ENCODE results near the gene ACLY.
"Not testable (repeated sequence)": the region's sequence is repeated elsewhere in the genome, so short reads cannot be mapped to it uniquely, and the experiment has no call there.

The ACLY gene

GRCh38 chr17:41835800-41836549 lies 82.8 kb downstream of the ACLY start, which contains the start of gene NT5C3B:
NT5C3B (minus strand) TSS chr17:41836232; CDS start chr17:41836193, 39 bp downstream.
- peak in 1 of 2 donors; percentile 34 for DNase-seq (ENCODE audit: low read depth in 1 of 2, low spot score in 1 of 2)

GRCh38 chr17:41835214-41835799 lies 83.4 kb downstream of the ACLY start:
- no peak for DNase-seq (ENCODE audit: low read depth in 1 of 2, low spot score in 1 of 2)

- not testable (repeated sequence) for DNase-seq (ENCODE audit: low read depth in 1 of 2, low spot score in 1 of 2)
These were observed 88.8 kb downstream of the ACLY start for GRCh38 chr17:41829961-41830360.

GRCh38 chr17:41825175-41825845 lies 93.4 kb downstream of the ACLY start:
- DNase-seq (ENCODE audit: low read depth in 1 of 2, low spot score in 1 of 2), result no peak

- DNase-seq (ENCODE audit: low read depth in 1 of 2, low spot score in 1 of 2), result no peak
These were observed 94.7 kb downstream of the ACLY start for GRCh38 chr17:41824086-41824485.

- DNase-seq (ENCODE audit: low read depth in 1 of 2, low spot score in 1 of 2), result no peak
These were observed 95.2 kb downstream of the ACLY start for GRCh38 chr17:41823580-41823979.

- DNase-seq (ENCODE audit: low read depth in 1 of 2, low spot score in 1 of 2), result no peak
These were observed 95.6 kb downstream of the ACLY start for GRCh38 chr17:41823141-41823524.

GRCh38 chr17:41822216-41823140 lies 96.3 kb downstream of the ACLY start:
- no peak for DNase-seq (ENCODE audit: low read depth in 1 of 2, low spot score in 1 of 2)

GRCh38 chr17:41821776-41822175 lies 97.0 kb downstream of the ACLY start:
- no peak for DNase-seq (ENCODE audit: low read depth in 1 of 2, low spot score in 1 of 2)

- no peak for DNase-seq (ENCODE audit: low read depth in 1 of 2, low spot score in 1 of 2)
These were observed 100.7 kb downstream of the ACLY start for GRCh38 chr17:41818024-41818423.

All from activated CD4-positive, alpha-beta T cell treated with anti-CD3 and anti-CD28 coated beads, Interleukin-2, amount 50 U/mL, for 24 hours (primary cell).